DND-41 (cell line): ENCODE measurements around the gene APBB1IP.

Source experiments
- ATAC-seq: fragments of 200-7000 bp; cut with Tn5 transposase; 3 replicates; pipeline ENCODE4 v1.9.1; 2021; ENCODE audit warnings: low read depth; ENCODE audit not compliant: insufficient read depth
- DNase-seq: peaks from one replicate; pipeline ENCODE4 v3.0.0-alpha.2; 2020
- H2AFZ ChIP-seq: 2 replicates; pipeline ENCODE4 v1.6.0; 2012; ENCODE audit warnings: low read depth, low read length
- H3K27ac ChIP-seq: 2 replicates; pipeline ENCODE4 v1.5.1; 2012; ENCODE audit warnings: low read length, inconsistent platforms
- H3K27me3 ChIP-seq: fragments of 200-600 bp; sonication (generic); 2 replicates; pipeline ENCODE4 v1.6.0; 2012; ENCODE audit warnings: low read length, mild to moderate bottlenecking, inconsistent platforms; ENCODE audit not compliant: insufficient read depth, poor library complexity
- H3K36me3 ChIP-seq: 2 replicates; pipeline ENCODE4 v1.5.1; 2012; ENCODE audit warnings: low read length, inconsistent platforms; ENCODE audit not compliant: insufficient read depth
- H3K4me1 ChIP-seq: 2 replicates; pipeline ENCODE4 v1.5.1; 2012; ENCODE audit warnings: mild to moderate bottlenecking, low read length; ENCODE audit not compliant: insufficient read depth
- H3K4me2 ChIP-seq: 2 replicates; pipeline ENCODE4 v1.6.0; 2012; ENCODE audit warnings: mild to moderate bottlenecking, moderate library complexity, low read length, inconsistent platforms; ENCODE audit not compliant: insufficient read depth
- H3K4me3 ChIP-seq, 2 experiments: fragments of 200-600 bp in 1 of 2; shearing (Covaris generic) in 1 of 2; 2 replicates each; pipeline ENCODE4 v1.5.1; 2012 to 2016; ENCODE audit warnings: inconsistent platforms in 2 of 2, low read length in 2 of 2, mild to moderate bottlenecking in 2 of 2, low read depth in 1 of 2, moderate library complexity in 1 of 2
- H3K79me2 ChIP-seq: 2 replicates; pipeline ENCODE4 v1.6.0; 2012; ENCODE audit warnings: low read length, inconsistent platforms; ENCODE audit not compliant: insufficient read depth
- H3K9ac ChIP-seq: 2 replicates; pipeline ENCODE4 v1.6.0; 2012; ENCODE audit warnings: low read depth, mild to moderate bottlenecking, inconsistent platforms, low read length, moderate library complexity
- H3K9me3 ChIP-seq: 2 replicates; pipeline ENCODE4 v1.5.1; 2012; ENCODE audit warnings: low read length, moderate library complexity, mild to moderate bottlenecking, inconsistent platforms; ENCODE audit not compliant: insufficient read depth, severe bottlenecking
- H4K20me1 ChIP-seq: 2 replicates; pipeline ENCODE4 v1.6.0; 2012; ENCODE audit warnings: low read length; ENCODE audit not compliant: insufficient read depth
- EZH2 ChIP-seq: IDR thresholded peaks from 3 replicates; pipeline ENCODE4 v1.6.1; 2012; ENCODE audit warnings: borderline replicate concordance, low read depth, mild to moderate bottlenecking, moderate library complexity, low read length, inconsistent platforms; ENCODE audit not compliant: severe bottlenecking
- TF ChIP-seq, protein P1 (sequence below): IDR thresholded peaks from 2 replicates; pipeline ENCODE4 v1.5.1; 2012; ENCODE audit warnings: borderline replicate concordance, low read length, moderate library complexity, mild to moderate bottlenecking; ENCODE audit not compliant: poor library complexity, severe bottlenecking; ENCODE audit errors: extremely low read depth

The APBB1IP gene

DNA sequence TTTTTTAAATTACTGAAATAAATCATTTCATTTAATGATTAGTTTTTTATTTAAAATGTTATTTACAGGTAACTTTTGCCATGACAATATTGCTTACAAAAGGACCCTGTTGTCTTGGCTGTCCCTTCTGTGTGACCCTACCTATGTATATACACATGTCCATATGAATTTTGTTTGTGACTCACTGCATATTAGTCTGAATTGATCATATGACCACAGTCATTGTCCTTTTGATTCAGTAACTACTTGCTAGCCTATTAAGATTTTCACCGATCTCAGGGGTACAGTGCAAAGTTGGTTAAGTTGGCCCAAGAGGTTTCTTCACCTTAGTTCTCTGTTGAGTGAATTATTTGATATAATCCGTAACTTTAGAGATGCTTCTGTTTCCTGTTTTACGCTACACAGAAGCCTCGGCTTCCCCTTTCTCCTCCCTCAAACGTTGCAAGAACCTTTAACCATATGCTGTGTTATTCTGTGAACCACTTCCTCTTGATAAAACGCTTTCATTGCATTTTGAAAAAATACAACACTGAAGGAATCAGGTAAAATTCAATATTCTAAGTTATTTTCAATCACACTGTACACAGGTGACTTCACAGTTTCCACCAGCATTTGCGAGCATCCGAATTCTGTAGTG is 43.9 kb downstream of the APBB1IP start:
- no peaks in the 10 kb centered on the region for H3K9me3 ChIP-seq
- peaks cover 19% of the 10 kb centered on the region for H3K36me3 ChIP-seq
- TF ChIP-seq, protein P1, sequence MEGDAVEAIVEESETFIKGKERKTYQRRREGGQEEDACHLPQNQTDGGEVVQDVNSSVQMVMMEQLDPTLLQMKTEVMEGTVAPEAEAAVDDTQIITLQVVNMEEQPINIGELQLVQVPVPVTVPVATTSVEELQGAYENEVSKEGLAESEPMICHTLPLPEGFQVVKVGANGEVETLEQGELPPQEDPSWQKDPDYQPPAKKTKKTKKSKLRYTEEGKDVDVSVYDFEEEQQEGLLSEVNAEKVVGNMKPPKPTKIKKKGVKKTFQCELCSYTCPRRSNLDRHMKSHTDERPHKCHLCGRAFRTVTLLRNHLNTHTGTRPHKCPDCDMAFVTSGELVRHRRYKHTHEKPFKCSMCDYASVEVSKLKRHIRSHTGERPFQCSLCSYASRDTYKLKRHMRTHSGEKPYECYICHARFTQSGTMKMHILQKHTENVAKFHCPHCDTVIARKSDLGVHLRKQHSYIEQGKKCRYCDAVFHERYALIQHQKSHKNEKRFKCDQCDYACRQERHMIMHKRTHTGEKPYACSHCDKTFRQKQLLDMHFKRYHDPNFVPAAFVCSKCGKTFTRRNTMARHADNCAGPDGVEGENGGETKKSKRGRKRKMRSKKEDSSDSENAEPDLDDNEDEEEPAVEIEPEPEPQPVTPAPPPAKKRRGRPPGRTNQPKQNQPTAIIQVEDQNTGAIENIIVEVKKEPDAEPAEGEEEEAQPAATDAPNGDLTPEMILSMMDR, result no peak
- no peak for TF ChIP-seq EZH2
- peak; percentile 69 for DNase-seq
- H3K9ac ChIP-seq, result peak overlapping the region; percentile 50
- peak overlapping the region; percentile 99 for H3K27ac ChIP-seq
- peaks cover 69% of the 10 kb centered on the region for H3K4me1 ChIP-seq
- peaks cover 86% of the 10 kb centered on the region for H3K79me2 ChIP-seq
- peak overlapping the region; percentile 64 for H3K4me2 ChIP-seq
- H2AFZ ChIP-seq, result peak overlapping the region; percentile 21; the same call in 1 of the 2 replicates
- peak; percentile 60 for ATAC-seq
- H3K27me3 ChIP-seq, result no peaks in the 10 kb centered on the region
- H4K20me1 ChIP-seq, result no peaks in the 10 kb centered on the region
- H3K4me3 ChIP-seq, result peak overlapping the region in 1 of 2 experiments; percentile 43; a peak in 2 of 4 replicates

DNA sequence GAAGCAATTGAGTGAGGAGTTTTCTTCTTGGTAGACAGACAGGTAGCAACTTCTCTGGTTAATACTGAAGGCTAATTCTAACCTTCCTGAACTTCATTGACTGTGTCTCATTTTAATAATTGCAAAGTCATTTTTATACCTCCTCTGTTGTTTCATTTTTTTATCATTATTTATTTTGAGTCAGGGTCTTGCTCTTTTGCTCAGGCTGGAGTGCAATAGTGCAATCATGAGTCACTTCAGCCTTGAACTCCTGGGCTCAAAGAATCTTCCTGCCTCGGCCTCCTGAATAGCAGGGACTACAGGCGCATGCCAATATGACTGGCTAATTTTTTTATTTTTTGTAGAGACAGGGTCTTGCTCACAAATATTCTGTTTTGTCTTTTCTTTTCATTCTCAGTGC is 45.4 kb downstream of the APBB1IP start:
- no peak overlapping the region for H2AFZ ChIP-seq
- peaks cover 88% of the 10 kb centered on the region for H3K79me2 ChIP-seq
- TF ChIP-seq, protein P1, result no peak
- no peak for TF ChIP-seq EZH2
- peaks cover 27% of the 10 kb centered on the region for H3K36me3 ChIP-seq
- H4K20me1 ChIP-seq, result no peaks in the 10 kb centered on the region
- no peak overlapping the region for H3K4me2 ChIP-seq
- H3K4me3 ChIP-seq, result no peak overlapping the region
- no peaks in the 10 kb centered on the region for H3K9me3 ChIP-seq
- H3K27ac ChIP-seq, result peak overlapping the region; percentile 99
- H3K27me3 ChIP-seq, result no peaks in the 10 kb centered on the region
- ATAC-seq, result no peak
- H3K4me1 ChIP-seq, result peaks cover 54% of the 10 kb centered on the region
- DNase-seq, result no peak
- H3K9ac ChIP-seq, result no peak overlapping the region

DNA sequence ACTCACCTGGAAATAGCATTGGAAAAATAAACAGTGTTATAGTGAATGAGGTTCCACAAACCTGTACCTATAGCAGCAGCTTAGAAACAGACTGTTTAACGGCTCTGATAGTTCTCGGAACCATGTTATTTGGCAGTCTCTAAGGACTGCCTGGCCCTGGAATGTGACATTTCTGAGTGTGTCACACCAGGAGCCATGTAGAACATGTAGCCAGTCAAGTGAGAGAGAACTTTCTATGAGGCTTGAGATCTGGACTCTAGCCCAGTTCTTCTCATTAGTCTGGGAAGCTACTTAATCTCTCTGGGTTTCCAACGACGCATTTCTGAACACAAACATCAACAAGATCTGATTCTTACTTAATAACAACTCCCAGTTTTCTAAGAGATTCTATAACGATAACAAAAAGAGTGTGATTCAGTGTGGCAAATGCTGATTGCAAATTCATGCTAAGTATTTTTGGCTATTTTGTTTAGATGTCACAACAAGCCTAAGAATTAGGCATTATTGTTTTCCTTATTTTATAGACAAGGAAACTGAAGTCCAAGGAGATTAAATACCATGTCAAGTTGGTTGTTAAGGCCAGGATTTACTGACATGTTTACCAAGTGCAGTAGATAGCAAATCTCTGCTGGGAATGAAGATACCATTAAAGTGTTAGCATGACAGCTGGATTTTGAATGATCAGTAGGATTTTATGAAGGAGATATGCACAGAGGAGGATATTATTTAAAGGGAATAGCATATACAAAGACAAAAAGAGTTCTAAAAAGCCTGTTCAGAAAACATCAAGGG is 47.2 kb downstream of the APBB1IP start:
- Histone ChIP-seq H4K20me1 (no peaks in the 10 kb centered on the region), H3K9ac (no peak overlapping the region), H3K27ac (peak overlapping the region; percentile 59)

More for the DNA sequence above, 47.2 kb downstream of the APBB1IP start:
- Histone ChIP-seq H3K4me2 (no peak overlapping the region), H3K4me1 (peaks cover 37% of the 10 kb centered on the region), H3K79me2 (peaks cover 99% of the 10 kb centered on the region), H3K36me3 (peaks cover 34% of the 10 kb centered on the region), H3K9me3 (no peaks in the 10 kb centered on the region), H3K27me3 (no peaks in the 10 kb centered on the region), H2AFZ (no peak overlapping the region), H3K4me3 (no peak overlapping the region)
- TF ChIP-seq, protein P1, result no peak
- TF ChIP-seq EZH2, result no peak
- no peak for ATAC-seq
- no peak for DNase-seq
